DOHH2 (cell line): Measurements from ENCODE around the gene GOLM1.

Experiments used
- CTCF ChIP-seq: fragments of 200-600 bp; sonication (generic); IDR thresholded peaks from one replicate; pipeline ENCODE4 v1.5.1; 2014; ENCODE audit warnings: antibody characterized with exemption, mild to moderate bottlenecking, low read depth, low read length; ENCODE audit not compliant: poor library complexity, severe bottlenecking
- EZH2phosphoT487 ChIP-seq: fragments of 200-600 bp; sonication (generic); IDR thresholded peaks from 2 replicates; pipeline ENCODE4 v1.6.1; 2017; ENCODE audit warnings: borderline replicate concordance, mild to moderate bottlenecking, antibody characterized with exemption, low read length, moderate library complexity, mixed read lengths

- TF ChIP-seq CTCF: no peak
- no peak for TF ChIP-seq EZH2phosphoT487
Observed at GRCh38 chr9:86102626-86103025, 3.3 kb upstream of the GOLM1 start.
